Measurements from ENCODE around the gene VEPH1.

- no peak for TF ChIP-seq CTCF (IDR thresholded peaks at IDR 0.05; ENCODE audit: low read depth, low read length)
- no peak for TF ChIP-seq EZH2phosphoT487 (IDR thresholded peaks at IDR 0.05; ENCODE audit: low read depth)
Observed at GRCh38 chr3:157279237-157279636, 224.0 kb downstream of the VEPH1 start.
